SU-DHL-6 (cell line): ENCODE measurements around the gene FAM120B.

ENCODE experiments used
- CTCF ChIP-seq: fragments of 200-600 bp; sonication (generic); IDR thresholded peaks from one replicate; pipeline ENCODE4 v1.5.1; 2017; ENCODE audit warnings: antibody characterized with exemption, mild to moderate bottlenecking, low read length, moderate library complexity; ENCODE audit not compliant: insufficient read depth, poor library complexity, severe bottlenecking
- EZH2phosphoT487 ChIP-seq: fragments of 200-600 bp; sonication (generic), shearing (Covaris generic); conservative IDR thresholded peaks from 2 replicates; pipeline ENCODE4 v1.6.1; 2018; ENCODE audit warnings: mild to moderate bottlenecking, antibody characterized with exemption, low read length, moderate library complexity, mixed read lengths

DNA sequence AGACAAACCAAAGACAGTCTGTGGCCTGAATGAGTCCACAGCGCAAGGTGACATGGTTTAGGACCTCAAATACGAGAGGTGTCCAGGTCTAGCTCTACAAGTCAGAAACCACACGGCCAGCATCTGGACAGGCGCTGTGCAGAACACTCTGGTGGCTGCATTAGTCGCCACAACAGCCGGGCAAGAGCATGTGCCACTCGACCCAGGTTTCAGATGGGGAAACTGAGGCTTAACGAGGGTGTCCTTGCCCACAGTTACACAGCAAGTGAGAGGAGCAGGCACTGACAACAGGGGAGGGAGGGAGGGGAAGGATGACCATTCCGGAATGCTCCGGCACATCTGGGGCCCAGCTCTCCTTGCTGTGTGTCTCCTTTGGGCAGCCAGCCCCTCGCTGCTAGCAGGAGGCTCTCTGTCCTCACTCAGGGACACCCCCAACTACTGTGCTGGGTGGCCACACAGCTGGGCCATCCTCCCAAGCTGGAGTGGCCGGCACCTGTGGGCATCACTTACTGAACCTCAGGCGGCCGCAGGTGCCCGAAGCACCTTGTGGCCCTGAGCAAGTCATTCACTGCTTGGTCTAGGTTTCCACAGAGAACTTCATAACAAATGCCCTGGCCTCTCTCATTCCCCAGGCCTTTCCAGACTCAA, 22.3 kb upstream of the FAM120B start:
- no peak for TF ChIP-seq CTCF
- TF ChIP-seq EZH2phosphoT487, result no peak
